WERI-Rb-1 (cell line): ENCODE measurements around the gene ZRANB1.

Experiments used
- DNase-seq: peaks from one replicate; pipeline ENCODE4 v3.0.0-alpha.2; 2020
- H3K27ac ChIP-seq: fragments of 250-450 bp; sonication (Bioruptor Pico); 2 replicates; pipeline ENCODE4 v1.5.1; 2020; ENCODE audit warnings: mild to moderate bottlenecking, moderate library complexity
- H3K27me3 ChIP-seq: fragments of 250-450 bp; sonication (Bioruptor Pico); 2 replicates; pipeline ENCODE4 v1.5.1; 2021; ENCODE audit warnings: mild to moderate bottlenecking, low read depth, moderate library complexity; ENCODE audit not compliant: insufficient read depth, severe bottlenecking
- H3K36me3 ChIP-seq: fragments of 250-450 bp; sonication (Bioruptor Pico); 2 replicates; pipeline ENCODE4 v1.5.1; 2020; ENCODE audit warnings: mild to moderate bottlenecking, moderate library complexity
- H3K4me3 ChIP-seq: 2 replicates; pipeline ENCODE4 v1.5.1; 2011; ENCODE audit warnings: low read depth, mild to moderate bottlenecking, control low read depth, low read length
- H3K9me3 ChIP-seq: fragments of 250-450 bp; sonication (Bioruptor Pico); 2 replicates; pipeline ENCODE4 v1.5.1; 2021; ENCODE audit warnings: mild to moderate bottlenecking, moderate library complexity; ENCODE audit not compliant: severe bottlenecking
- TF ChIP-seq, protein P1 (sequence below): IDR thresholded peaks from 2 replicates; pipeline ENCODE4 v1.5.1; 2011; ENCODE audit warnings: low read depth, mild to moderate bottlenecking, control low read depth, inconsistent platforms, low read length

The ZRANB1 gene

DNA sequence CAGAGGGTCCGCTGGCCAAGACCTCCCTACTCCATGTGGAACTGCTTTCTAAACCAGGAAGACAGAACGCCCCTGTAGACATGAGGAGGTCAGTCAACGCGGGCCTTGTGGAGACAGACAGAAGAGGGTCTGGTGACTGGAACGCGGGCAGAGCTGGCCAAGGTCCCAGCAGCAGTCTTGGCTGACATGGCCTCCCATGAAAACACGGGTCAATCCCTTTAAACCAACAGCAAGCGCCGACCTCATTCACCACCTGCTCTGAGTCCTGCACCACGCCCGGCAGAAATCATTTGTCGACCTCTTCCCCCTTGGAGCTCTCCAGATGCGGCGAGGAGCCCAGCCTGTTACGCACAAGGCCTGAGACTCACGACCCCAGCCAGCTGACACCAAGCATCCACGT lies 78.5 kb downstream of the ZRANB1 start:
- TF ChIP-seq, protein P1, sequence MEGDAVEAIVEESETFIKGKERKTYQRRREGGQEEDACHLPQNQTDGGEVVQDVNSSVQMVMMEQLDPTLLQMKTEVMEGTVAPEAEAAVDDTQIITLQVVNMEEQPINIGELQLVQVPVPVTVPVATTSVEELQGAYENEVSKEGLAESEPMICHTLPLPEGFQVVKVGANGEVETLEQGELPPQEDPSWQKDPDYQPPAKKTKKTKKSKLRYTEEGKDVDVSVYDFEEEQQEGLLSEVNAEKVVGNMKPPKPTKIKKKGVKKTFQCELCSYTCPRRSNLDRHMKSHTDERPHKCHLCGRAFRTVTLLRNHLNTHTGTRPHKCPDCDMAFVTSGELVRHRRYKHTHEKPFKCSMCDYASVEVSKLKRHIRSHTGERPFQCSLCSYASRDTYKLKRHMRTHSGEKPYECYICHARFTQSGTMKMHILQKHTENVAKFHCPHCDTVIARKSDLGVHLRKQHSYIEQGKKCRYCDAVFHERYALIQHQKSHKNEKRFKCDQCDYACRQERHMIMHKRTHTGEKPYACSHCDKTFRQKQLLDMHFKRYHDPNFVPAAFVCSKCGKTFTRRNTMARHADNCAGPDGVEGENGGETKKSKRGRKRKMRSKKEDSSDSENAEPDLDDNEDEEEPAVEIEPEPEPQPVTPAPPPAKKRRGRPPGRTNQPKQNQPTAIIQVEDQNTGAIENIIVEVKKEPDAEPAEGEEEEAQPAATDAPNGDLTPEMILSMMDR: no peak
- Histone ChIP-seq H3K4me3 (no peak overlapping the region), H3K36me3 (peaks cover 43% of the 10 kb centered on the region), H3K9me3 (peaks cover 7% of the 10 kb centered on the region), H3K27ac (no peak overlapping the region), H3K27me3 (no peaks in the 10 kb centered on the region)
- DNase-seq: no peak

DNA sequence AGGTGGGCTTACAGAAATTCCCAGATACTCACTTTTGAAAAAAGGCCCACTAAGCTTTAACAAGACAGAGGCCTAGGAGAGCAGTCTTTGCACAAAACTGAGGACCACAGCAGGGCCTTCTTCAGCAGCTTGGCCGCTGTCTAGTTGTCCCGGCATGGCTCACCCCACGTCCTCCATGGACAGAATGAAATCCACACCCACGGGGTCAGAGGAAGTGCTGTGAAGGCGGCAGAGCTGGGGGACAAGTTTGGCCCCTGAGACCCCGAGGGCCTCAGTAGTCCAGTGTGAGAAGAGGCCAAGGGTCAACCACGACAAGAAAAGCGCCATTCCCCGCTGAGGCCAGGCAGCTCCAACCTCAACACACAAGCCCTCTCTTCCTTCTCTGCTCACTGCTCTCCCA lies 78.9 kb downstream of the ZRANB1 start:
- Histone ChIP-seq H3K27ac (no peak overlapping the region), H3K27me3 (no peaks in the 10 kb centered on the region), H3K9me3 (peaks cover 7% of the 10 kb centered on the region), H3K36me3 (peaks cover 42% of the 10 kb centered on the region), H3K4me3 (no peak overlapping the region)
- no peak for DNase-seq
- TF ChIP-seq, protein P1: no peak

DNA sequence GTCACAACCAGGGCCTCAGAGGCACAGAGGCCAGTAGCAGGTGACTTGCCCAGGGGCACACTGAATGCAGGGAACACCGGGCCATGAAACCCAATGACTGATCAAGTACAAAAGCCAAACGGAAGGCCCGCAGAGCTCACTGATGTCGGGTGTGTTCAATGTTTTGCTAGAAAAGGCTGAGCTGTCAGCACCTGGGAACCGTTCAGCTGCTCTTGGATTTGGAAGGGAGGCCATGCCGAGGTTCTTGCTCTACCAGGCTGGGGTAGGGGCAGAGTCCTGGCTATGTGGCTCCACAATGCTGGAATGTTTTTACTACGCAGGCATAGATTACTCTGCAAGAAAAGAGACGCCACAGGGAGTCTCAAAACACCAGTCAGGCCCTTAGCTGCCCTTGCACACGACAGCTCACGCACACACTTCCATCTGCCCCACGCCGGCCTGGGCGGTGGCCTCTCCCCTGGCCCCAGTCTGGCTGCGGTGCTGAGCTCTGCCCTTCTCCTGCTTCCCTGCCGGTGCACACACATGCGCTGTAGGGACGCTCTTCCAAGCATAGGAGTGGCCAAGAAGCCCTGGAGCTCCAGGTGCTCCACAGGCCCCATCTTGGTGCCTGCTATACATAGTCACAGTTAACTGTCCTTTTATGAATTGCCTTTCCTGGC lies 79.9 kb downstream of the ZRANB1 start:
- TF ChIP-seq, protein P1: no peak
- Histone ChIP-seq H3K36me3 (peaks cover 36% of the 10 kb centered on the region), H3K27me3 (no peaks in the 10 kb centered on the region)

DNA sequence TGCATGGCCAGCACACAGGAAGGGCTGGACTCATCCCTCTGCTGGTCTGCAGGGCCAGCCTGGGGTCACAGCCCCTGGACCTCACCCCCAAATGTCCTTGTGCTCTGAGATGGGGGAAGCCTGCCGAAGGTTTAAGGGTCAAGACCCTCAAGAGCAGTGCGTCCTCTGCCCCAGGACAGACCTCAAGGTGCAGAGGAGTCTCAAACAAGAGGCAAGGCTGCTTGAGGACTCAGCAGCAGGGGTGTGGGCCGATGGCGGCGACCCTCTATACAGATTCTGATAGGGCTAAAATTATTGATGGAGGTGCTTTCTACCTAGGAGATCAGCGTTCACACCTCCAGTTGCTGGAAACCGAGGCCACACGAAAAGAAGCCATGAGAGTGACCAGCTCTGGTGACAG lies 80.7 kb downstream of the ZRANB1 start:
- Histone ChIP-seq H3K27ac (peak overlapping the region; percentile 94), H3K4me3 (peak overlapping the region; percentile 39; the same call in 1 of the 2 replicates), H3K27me3 (no peaks in the 10 kb centered on the region), H3K9me3 (peaks cover 7% of the 10 kb centered on the region), H3K36me3 (peaks cover 41% of the 10 kb centered on the region)
- DNase-seq: no peak
- TF ChIP-seq, protein P1: no peak

More for the DNA sequence above, 79.9 kb downstream of the ZRANB1 start:
- DNase-seq: peak; percentile 39
- H3K4me3 ChIP-seq: no peak overlapping the region
- peak overlapping the region; percentile 94 for H3K27ac ChIP-seq
- H3K9me3 ChIP-seq: peaks cover 7% of the 10 kb centered on the region

DNA sequence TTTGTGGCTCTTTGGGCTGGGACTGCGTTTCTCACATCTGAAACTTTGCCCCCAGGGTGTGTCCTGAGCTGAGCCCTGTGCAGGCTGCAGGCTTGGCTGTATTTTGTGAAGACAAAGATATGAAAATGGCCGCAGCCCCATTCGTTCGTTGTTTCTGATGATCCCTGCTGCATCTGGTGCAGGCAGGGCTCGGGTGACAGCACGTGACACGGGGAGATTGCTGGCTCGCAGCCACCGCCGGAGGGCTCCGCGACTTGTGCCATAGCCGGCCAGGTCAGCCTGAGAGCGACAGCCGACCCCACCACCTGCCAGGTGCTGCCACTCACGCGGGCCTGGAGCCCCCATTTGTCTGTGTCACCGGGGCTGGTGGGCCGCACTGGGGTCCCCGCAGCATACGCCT lies 81.3 kb downstream of the ZRANB1 start:
- Histone ChIP-seq H3K36me3 (peaks cover 41% of the 10 kb centered on the region), H3K9me3 (peaks cover 7% of the 10 kb centered on the region), H3K4me3 (peak overlapping the region; percentile 39), H3K27me3 (no peaks in the 10 kb centered on the region), H3K27ac (peak overlapping the region; percentile 94)
- DNase-seq: peak; percentile 85
- TF ChIP-seq, protein P1: 0 out of 2 replicates have a peak, but pooled peaks have one; percentile 9
